SW480 (cell line): Measurements from ENCODE around the gene ATXN2.
A peak's percentile ranks its signal among the peaks of the same experiment; 100 is the strongest.

ENCODE experiments used
- DNase-seq: peaks from one replicate; pipeline ENCODE4 v3.0.0-alpha.2; 2016; ENCODE audit warnings: low spot score

ATXN2 gene

GRCh38 chr12:111453071-111453989 is 145.8 kb downstream of the ATXN2 start:
- no peak for DNase-seq

DNA sequence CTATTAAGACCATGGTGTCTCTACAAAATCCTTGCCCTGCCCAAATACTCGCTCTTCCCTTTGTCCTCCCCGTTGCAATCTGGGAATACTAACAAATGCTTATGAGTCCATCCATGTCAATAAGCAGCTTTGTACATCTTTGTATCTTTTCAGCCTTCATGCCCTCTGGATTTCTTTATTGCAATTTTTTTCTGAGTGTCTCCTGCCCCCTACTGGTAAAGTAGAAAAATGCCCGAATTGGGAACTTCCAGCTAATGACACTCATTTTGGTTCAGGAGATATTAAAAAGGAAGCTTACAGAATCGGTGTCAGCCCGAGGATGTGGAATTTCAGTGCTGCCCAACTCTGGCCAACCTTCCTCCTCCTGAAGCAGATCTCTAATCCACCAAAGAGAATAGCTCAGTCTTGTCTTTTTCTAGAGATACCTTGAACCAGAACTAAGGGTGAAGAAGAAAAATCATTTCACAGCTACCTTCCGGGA is 147.4 kb downstream of the ATXN2 start:
- peak; percentile 58 for DNase-seq

DNA sequence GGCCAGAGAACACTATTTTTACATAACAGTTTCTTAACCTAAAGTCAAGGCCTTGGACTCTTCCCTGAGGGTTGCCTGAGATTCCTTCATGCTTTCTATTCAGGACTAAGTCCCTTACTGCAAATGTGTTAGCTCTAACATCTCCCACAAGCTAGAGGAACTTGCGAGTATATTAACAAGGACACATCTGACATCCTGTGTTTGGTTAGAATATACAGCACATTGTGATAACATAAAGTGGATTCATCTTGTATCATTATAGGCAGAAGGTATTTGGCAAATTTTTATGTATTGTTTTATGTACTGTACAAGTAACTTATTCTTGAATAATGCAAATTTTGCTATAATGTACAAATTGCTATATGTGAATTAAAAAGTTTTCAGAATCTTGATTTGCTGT is 147.9 kb downstream of the ATXN2 start:
- DNase-seq, result no peak

DNA sequence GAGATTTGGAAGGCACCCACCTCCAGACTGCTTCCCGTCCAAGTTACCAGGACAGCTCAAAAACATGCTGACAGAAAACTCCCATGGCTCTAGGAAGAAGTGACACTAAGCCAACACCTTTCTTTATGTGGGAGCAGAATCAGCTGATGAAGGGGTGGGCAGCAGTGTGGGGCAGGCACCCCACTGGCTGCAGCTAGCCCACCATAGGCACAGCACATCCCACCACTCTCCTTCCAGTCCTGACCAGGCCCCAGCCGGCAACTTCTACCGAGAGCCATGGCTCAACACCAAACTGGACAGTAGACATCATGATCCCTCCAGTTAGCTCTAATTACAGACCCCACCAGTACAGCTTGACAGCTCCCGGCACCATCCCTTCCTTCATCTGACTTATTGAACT is 148.4 kb downstream of the ATXN2 start:
- no peak for DNase-seq

DNA sequence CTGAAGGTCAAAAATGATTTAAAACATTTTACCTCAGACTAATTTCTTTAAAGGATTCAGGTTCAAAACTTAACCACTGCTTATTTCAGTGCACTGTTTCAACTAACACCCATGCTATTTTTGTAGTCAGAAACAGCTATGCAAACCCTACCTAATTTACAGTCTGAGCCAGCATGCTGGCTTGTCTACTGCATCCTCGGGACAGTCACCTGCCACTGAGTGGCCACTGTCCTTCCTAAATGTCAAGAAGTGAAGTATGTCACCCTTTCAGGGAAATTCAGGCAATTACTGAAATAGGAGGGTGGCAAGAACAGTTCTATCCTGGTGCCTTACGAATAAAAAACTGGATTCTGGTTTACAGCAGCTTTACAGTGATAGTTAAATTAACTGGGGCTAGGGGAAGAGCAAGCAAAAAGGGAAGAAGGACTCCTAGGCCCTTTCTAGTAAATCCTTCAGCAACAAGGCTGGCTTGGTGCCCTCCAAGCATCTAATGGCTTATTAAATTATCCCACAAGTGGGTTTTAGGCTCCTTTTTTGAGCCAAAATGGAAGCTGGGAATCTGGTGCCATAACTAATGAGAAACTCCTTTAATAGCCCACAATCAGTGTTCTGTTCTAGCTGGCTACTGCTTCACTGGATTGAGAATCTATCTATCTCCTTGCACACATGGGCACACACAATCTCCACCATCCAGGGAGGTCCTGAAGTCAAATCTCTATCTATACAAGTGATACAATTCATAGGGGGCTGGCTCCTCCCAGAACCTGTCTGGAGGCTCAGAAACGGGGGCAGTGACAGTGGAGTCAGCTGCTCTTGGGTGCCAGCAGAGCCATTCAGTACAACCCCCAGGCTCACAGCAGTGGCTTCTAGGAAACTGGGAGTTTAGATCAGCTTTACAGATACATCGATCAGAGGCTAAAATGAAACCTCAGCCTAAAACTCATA is 150.0 kb downstream of the ATXN2 start:
- no peak for DNase-seq

DNA sequence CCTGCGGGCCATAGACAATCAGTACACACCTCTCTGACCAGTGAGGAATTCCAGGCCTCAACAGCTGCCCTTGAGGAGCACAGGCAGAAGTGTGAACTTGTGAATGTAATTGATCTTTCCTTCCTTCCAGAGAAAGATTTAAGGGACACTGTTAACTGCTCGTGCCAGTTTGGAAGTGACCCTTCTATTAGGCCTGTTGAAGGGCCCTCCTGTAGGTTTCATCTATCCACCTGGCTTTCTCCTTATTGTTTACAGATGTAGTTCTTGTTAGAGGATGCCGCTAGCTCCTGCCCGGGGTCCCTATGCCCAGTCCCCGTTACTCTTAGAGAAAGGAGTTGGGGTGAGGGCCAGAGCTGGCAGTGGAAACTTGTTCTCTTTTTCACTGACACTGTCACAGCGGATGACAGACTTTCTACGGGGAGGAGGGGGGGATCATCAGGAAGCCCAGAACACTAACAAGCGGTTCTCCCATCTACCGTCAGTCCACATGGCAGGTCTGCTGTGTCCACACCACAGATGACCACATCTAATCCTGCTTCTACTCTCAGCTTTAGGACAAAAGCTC is 150.8 kb downstream of the ATXN2 start:
- DNase-seq, result no peak

DNA sequence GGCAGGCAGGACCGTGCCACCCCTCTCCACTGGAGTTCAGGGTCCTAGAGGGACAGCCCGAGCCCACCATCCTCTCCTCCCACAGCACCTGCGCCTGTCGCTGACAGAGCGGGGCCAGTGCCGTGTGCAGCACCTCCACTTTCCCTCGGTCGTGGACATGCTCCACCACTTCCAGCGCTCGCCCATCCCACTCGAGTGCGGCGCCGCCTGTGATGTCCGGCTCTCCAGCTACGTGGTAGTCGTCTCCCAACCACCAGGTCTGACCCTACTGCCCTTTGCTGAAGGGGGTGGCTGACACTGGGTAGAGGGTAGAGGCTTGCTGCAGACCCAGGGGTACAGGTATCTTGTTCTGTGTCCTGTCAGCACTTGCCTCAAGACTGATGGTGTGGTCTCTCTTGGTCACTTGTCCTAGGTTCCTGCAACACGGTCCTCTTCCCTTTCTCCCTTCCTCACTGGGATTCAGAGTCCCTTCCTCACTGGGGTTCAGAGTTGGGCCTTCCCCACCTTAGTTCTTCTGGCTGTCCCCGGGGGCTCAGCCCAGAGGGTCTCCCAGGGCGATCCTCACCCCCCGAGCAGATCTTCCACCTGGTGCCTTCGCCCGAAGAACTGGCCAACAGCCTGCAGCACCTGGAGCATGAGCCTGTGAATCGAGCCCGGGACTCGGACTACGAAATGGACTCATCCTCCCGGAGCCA is 151.4 kb downstream of the ATXN2 start:
- DNase-seq, result no peak

GRCh38 chr12:111446631-111447570 is 152.2 kb downstream of the ATXN2 start:
- DNase-seq, result no peak

GRCh38 chr12:111445726-111446581 is 153.2 kb downstream of the ATXN2 start:
- DNase-seq, result no peak

- DNase-seq, result no peak
Observed at GRCh38 chr12:111444925-111445725, 154.0 kb downstream of the ATXN2 start.

- DNase-seq, result peak; percentile 89
Observed at GRCh38 chr12:111444314-111444924, 154.7 kb downstream of the ATXN2 start.

- DNase-seq, result peak; percentile 52
Observed at GRCh38 chr12:111443586-111443985, 155.5 kb downstream of the ATXN2 start.

DNA sequence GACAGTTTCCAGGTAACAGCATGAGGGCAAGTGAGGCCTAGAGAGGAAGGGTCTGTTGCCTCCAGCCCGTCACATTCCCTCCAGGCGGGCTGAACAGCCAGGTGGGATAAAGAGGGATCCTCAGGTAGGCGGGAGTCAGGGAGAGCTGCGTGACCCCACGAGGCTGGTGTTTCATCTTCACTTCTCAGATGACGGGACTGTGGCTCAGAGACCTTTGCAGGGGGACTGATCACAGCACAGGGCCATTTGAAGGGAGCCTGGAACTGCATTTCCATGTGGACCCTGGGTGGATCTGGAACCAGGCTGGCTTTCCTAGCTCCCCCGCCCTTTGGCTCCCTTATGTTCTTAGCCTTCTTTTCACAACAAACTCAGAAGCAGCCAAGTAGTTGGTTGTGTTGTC is 156.0 kb downstream of the ATXN2 start:
- no peak for DNase-seq

GRCh38 chr12:111442301-111443045 is 156.6 kb downstream of the ATXN2 start:
- no peak for DNase-seq

- no peak for DNase-seq
Observed at GRCh38 chr12:111441107-111441928, 157.8 kb downstream of the ATXN2 start.

GRCh38 chr12:111440631-111441030 is 158.5 kb downstream of the ATXN2 start:
- DNase-seq, result no peak

- DNase-seq, result no peak
Observed at GRCh38 chr12:111440152-111440551, 159.0 kb downstream of the ATXN2 start.
